GM21515 (cell line): ENCODE data around the gene PLPPR1.

ENCODE experiments used
- ATAC-seq: cut with Tn5 transposase; IDR thresholded peaks from one replicate; pipeline ENCODE4 v1.9.1; 2021; ENCODE audit not compliant: unreplicated experiment

The PLPPR1 gene

GRCh38 chr9:101200852-101201251, 172.3 kb downstream of the PLPPR1 start:
- ATAC-seq: no peak

- no peak for ATAC-seq
Measured at GRCh38 chr9:101201630-101202029, 173.1 kb downstream of the PLPPR1 start.

GRCh38 chr9:101209670-101210069, 181.1 kb downstream of the PLPPR1 start:
- ATAC-seq: no peak

GRCh38 chr9:101212661-101213060, 184.1 kb downstream of the PLPPR1 start:
- ATAC-seq: no peak

GRCh38 chr9:101219030-101219429, 190.5 kb downstream of the PLPPR1 start:
- no peak for ATAC-seq

GRCh38 chr9:101220341-101220740, 191.8 kb downstream of the PLPPR1 start:
- ATAC-seq: no peak

- ATAC-seq: no peak
Measured at GRCh38 chr9:101225271-101225670, 196.7 kb downstream of the PLPPR1 start.

GRCh38 chr9:101226161-101226560, 197.6 kb downstream of the PLPPR1 start:
- ATAC-seq: no peak

GRCh38 chr9:101226803-101227202, 198.3 kb downstream of the PLPPR1 start:
- ATAC-seq: no peak

- no peak for ATAC-seq
Measured at GRCh38 chr9:101229606-101230005, 201.1 kb downstream of the PLPPR1 start.

GRCh38 chr9:101232405-101232977, 204.0 kb downstream of the PLPPR1 start:
- ATAC-seq: no peak

GRCh38 chr9:101235105-101235866, 206.8 kb downstream of the PLPPR1 start:
- peak; percentile 59 for ATAC-seq

GRCh38 chr9:101242651-101243050, 214.1 kb downstream of the PLPPR1 start:
- no peak for ATAC-seq

- ATAC-seq: no peak
Measured at GRCh38 chr9:101246691-101247090, 218.2 kb downstream of the PLPPR1 start.

- ATAC-seq: no peak
Measured at GRCh38 chr9:101247297-101247696, 218.8 kb downstream of the PLPPR1 start.

- no peak for ATAC-seq
Measured at GRCh38 chr9:101254733-101255433, 226.4 kb downstream of the PLPPR1 start.

- ATAC-seq: no peak
Measured at GRCh38 chr9:101264727-101265126, 236.2 kb downstream of the PLPPR1 start.

- no peak for ATAC-seq
Measured at GRCh38 chr9:101265261-101265660, 236.7 kb downstream of the PLPPR1 start.

GRCh38 chr9:101268426-101268825, 239.9 kb downstream of the PLPPR1 start:
- no peak for ATAC-seq

GRCh38 chr9:101269591-101270283, 241.2 kb downstream of the PLPPR1 start:
- ATAC-seq: no peak

- ATAC-seq: no peak
Measured at GRCh38 chr9:101270302-101270701, 241.8 kb downstream of the PLPPR1 start.

GRCh38 chr9:101271102-101271501, 242.6 kb downstream of the PLPPR1 start:
- no peak for ATAC-seq
